ENCODE measurements around the gene CFAP126. TPM values are rescaled to one million over a fixed set of nuclear protein-coding genes. Genes with fewer than 3 reads are reported as not detected.
A peak's percentile ranks its signal among the peaks of the same experiment; 100 is the strongest.
"Not testable (repeated sequence)": the region's sequence is repeated elsewhere in the genome, so short reads cannot be mapped to it uniquely, and the experiment has no call there.

Gene CFAP126
- total RNA-seq, 1 donor: not detected

GRCh38 chr1:161402446-161402845 lies 34.8 kb upstream of the CFAP126 start:
- H3K4me3 ChIP-seq (ENCODE audit: low read depth, low read length): no peak overlapping the region
- DNase-seq (ENCODE audit: low read depth): no peak
- no peak for TF ChIP-seq CTCF (IDR thresholded peaks at IDR 0.05; ENCODE audit: insufficient read depth, low read depth, low read length)

- peak overlapping the region; percentile 93 for H3K4me3 ChIP-seq (ENCODE audit: low read depth, low read length)
- DNase-seq (ENCODE audit: low read depth): peak; percentile 90
- TF ChIP-seq CTCF (IDR thresholded peaks at IDR 0.05; ENCODE audit: insufficient read depth, low read depth, low read length): peak; percentile 44
Observed at GRCh38 chr1:161399257-161399998, 31.8 kb upstream of the CFAP126 start.

DNA sequence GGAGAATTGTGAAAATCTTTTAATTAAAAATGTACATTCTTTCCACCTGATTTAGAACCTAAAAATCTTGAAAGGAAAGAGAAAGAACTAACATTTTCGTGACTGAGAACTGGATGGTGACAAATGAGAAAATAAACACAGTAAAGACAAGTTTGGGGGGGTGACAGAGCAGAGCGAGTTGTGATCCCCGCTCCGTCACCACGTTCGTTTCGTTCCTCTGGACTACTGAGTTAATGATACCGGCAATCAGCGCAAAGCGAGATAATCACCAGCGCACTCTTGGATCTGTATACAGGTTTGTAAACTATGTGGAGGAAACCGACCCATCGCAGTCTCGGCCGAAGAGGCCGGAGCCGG lies 31.2 kb upstream of the CFAP126 start:
- H3K4me3 ChIP-seq (ENCODE audit: low read depth, low read length): peak overlapping the region; percentile 93
- no peak for TF ChIP-seq CTCF (IDR thresholded peaks at IDR 0.05; ENCODE audit: insufficient read depth, low read depth, low read length)
- no peak for DNase-seq (ENCODE audit: low read depth)

DNA sequence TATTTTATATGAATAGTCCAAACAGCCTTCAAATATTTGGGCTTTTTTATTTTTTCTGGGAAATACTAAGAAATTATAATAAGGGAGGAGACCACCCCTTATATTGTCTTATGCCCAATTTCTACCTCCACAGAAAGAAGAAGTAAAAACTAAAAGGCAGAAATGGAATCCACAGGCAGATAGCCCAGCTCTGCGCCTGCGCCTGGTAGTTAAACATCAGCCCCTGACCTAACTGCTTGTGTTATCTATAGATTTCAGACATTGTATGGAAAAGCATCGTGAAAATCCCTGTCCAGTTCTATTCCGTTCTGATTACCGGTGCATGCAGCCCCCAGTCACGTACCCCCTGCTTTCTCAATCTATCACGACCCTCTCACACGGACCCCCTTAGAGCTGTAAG lies 29.4 kb upstream of the CFAP126 start:
- not testable (repeated sequence) for DNase-seq (ENCODE audit: low read depth); H3K4me3 ChIP-seq (ENCODE audit: low read depth, low read length)

DNA sequence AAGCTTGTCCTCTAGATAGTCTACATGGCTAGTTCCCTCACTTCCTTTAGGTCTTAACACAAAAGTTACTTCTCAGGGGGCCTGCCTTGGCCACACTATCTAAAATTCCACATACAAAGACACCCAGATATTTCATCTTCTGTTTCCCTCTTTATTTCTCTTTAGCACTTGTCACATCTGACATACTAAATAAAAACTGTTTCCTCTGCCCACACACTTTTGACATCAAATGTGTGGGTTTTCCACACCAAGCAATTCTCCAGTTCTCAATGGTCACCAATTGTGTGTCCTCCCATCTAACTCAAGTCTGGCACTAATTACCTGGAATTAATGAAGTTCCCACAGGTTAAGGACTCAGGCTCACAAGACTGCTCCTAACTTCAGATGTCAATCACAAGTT lies 25.5 kb upstream of the CFAP126 start:
- H3K4me3 ChIP-seq (ENCODE audit: low read depth, low read length): no peak overlapping the region
- no peak for DNase-seq (ENCODE audit: low read depth)
- TF ChIP-seq CTCF (IDR thresholded peaks at IDR 0.05; ENCODE audit: insufficient read depth, low read depth, low read length): no peak

DNA sequence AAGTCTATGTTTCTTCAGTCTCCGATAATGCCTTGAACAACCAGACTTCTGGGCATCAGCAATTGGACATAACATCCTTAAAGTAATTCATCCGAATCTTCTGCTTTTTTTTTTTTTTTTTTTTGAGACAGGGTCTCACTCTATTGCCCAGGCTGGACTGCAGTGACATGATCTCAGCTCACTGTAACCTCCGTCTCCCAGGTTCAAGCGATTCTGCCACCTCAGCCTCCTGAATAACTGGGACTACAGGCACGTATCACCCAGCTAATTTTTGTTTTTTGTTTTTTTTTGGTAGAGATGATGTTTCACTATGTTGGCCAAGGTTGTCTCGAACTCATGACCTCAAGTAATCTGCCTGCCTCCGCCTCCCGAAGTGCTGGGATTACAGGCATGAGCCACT lies 23.9 kb upstream of the CFAP126 start:
- no peak for TF ChIP-seq CTCF (IDR thresholded peaks at IDR 0.05; ENCODE audit: insufficient read depth, low read depth, low read length)
- DNase-seq (ENCODE audit: low read depth): no peak
- H3K4me3 ChIP-seq (ENCODE audit: low read depth, low read length): no peak overlapping the region

DNA sequence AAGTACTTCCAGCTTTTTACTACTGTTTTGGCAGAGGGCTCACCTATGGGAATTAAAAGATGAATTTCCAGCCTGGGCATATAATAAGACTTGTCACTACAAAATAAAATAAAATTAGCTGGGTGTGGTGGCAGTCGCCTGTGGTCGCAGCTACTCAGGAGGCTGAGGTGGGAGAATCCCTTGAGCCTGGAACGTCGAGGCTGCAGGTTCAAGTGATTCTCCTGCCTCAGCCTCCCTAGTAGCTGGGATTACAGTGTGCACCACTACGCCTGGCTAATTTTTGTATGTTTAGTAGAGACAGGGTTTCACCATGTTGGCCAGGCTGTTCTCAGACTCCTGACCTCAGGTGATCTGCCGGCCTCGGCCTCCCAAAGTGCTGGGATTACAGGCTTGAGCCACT lies 23.5 kb upstream of the CFAP126 start:
- H3K4me3 ChIP-seq (ENCODE audit: low read depth, low read length); DNase-seq (ENCODE audit: low read depth): not testable (repeated sequence)

DNA sequence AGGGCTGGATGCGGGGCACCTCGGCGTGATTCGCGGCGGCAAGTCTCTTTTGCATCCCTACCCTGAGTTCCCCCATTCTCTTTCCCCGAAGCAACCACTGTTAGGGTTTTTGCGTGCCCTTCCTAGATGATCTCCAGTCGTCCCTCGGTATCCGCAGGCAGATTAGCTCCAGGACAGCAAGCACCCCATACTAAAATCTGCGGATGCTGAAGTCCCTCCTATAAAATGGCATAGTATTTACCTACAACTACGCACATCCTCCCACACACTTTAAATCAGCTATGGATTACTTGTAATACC lies 22.8 kb upstream of the CFAP126 start:
- TF ChIP-seq CTCF (IDR thresholded peaks at IDR 0.05; ENCODE audit: insufficient read depth, low read depth, low read length): no peak
- peak overlapping the region; percentile 72 for H3K4me3 ChIP-seq (ENCODE audit: low read depth, low read length)
- DNase-seq (ENCODE audit: low read depth): no peak
